ENCODE data around the gene DNER.

DNA sequence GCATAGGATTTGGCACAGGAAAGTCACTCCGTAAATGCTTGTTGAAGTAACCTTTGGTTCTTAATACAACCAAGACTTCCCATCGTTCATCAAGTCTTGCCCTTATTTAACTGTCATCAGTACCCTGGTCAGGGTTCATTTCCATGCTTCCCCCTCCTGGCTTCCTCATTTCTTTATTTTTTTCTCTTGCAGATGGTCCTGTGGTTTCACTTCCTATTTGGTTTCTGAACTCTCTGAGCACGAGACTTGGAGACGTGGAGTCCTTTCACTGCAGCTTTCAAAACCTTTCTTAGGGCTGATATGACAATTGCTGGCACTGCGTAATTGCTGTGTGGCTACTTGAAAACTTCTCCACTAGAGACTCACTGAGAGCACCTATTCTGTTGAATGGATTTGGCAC lies 383.4 kb downstream of the DNER start:
- TF ChIP-seq, protein P1, sequence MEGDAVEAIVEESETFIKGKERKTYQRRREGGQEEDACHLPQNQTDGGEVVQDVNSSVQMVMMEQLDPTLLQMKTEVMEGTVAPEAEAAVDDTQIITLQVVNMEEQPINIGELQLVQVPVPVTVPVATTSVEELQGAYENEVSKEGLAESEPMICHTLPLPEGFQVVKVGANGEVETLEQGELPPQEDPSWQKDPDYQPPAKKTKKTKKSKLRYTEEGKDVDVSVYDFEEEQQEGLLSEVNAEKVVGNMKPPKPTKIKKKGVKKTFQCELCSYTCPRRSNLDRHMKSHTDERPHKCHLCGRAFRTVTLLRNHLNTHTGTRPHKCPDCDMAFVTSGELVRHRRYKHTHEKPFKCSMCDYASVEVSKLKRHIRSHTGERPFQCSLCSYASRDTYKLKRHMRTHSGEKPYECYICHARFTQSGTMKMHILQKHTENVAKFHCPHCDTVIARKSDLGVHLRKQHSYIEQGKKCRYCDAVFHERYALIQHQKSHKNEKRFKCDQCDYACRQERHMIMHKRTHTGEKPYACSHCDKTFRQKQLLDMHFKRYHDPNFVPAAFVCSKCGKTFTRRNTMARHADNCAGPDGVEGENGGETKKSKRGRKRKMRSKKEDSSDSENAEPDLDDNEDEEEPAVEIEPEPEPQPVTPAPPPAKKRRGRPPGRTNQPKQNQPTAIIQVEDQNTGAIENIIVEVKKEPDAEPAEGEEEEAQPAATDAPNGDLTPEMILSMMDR (conservative IDR thresholded peaks at IDR 0.05) = no peak
- TF ChIP-seq EZH2 (IDR thresholded peaks at IDR 0.05; ENCODE audit: low read depth) = no peak
